SU-DHL-6 (cell line): ENCODE data around the gene DEAF1.
"Not testable (repeated sequence)": the region's sequence is repeated elsewhere in the genome, so short reads cannot be mapped to it uniquely, and the experiment has no call there.

ENCODE experiments used
- H2AFZ ChIP-seq: fragments of 200-600 bp; sonication (generic); 2 replicates; pipeline ENCODE4 v1.6.1; 2014; ENCODE audit warnings: low read depth, mild to moderate bottlenecking, moderate library complexity, mixed read lengths, antibody characterized with exemption, low read length; ENCODE audit not compliant: severe bottlenecking
- H3F3A ChIP-seq: fragments of 200-600 bp; shearing (Covaris generic); 2 replicates; pipeline ENCODE4 v1.6.0; 2016; ENCODE audit warnings: antibody characterized with exemption, mild to moderate bottlenecking; ENCODE audit not compliant: insufficient read depth
- H3K27ac ChIP-seq: fragments of 200-600 bp; sonication (generic); 2 replicates; pipeline ENCODE4 v1.5.1; 2016; ENCODE audit warnings: low read depth, mild to moderate bottlenecking, low read length, moderate library complexity, mixed read lengths
- H3K27me3 ChIP-seq: fragments of 200-600 bp; sonication (generic), shearing (Covaris generic); 2 replicates; pipeline ENCODE4 v1.6.0; 2014; ENCODE audit warnings: mild to moderate bottlenecking, low read length
- H3K36me3 ChIP-seq: fragments of 200-600 bp; sonication (generic); 2 replicates; pipeline ENCODE4 v1.6.1; 2014; ENCODE audit warnings: mild to moderate bottlenecking, low read length, mixed read lengths
- H3K4me2 ChIP-seq: fragments of 300-600, 200-600 bp; shearing (Covaris generic), sonication (generic); 2 replicates; pipeline ENCODE4 v1.6.0; 2014; ENCODE audit warnings: low read length, low read depth, mild to moderate bottlenecking; ENCODE audit not compliant: poor library complexity, severe bottlenecking
- H3K4me3 ChIP-seq: fragments of 200-600 bp; sonication (generic); 2 replicates; pipeline ENCODE4 v1.5.1; 2014; ENCODE audit warnings: antibody characterized with exemption, low read length, mild to moderate bottlenecking, mixed read lengths; ENCODE audit not compliant: insufficient read depth, poor library complexity, severe bottlenecking
- H3K79me2 ChIP-seq: fragments of 200-600 bp; sonication (generic); 2 replicates; pipeline ENCODE4 v1.6.1; 2014; ENCODE audit warnings: mild to moderate bottlenecking, low read length, moderate library complexity; ENCODE audit not compliant: insufficient read depth
- H3K9ac ChIP-seq: fragments of 200-600 bp; sonication (generic); 2 replicates; pipeline ENCODE4 v1.7.0; 2014; ENCODE audit warnings: mild to moderate bottlenecking, low read length
- H3K9me2 ChIP-seq: fragments of 200-600 bp; sonication (generic); replicated peaks from 2 replicates; pipeline ENCODE4 v1.6.1; 2014; ENCODE audit warnings: low read length; ENCODE audit not compliant: insufficient read depth
- H3K9me3 ChIP-seq: fragments of 200-600 bp; sonication (generic); 2 replicates; pipeline ENCODE4 v1.6.1; 2014; ENCODE audit warnings: low read length, mixed read lengths; ENCODE audit not compliant: insufficient read depth
- H4K20me1 ChIP-seq: fragments of 200-600 bp; sonication (generic); 2 replicates; pipeline ENCODE4 v1.6.1; 2014; ENCODE audit warnings: low read depth, mild to moderate bottlenecking, antibody characterized with exemption, low read length, moderate library complexity, mixed read lengths
- EZH2phosphoT487 ChIP-seq: fragments of 200-600 bp; sonication (generic), shearing (Covaris generic); conservative IDR thresholded peaks from 2 replicates; pipeline ENCODE4 v1.6.1; 2018; ENCODE audit warnings: mild to moderate bottlenecking, antibody characterized with exemption, low read length, moderate library complexity, mixed read lengths
- TF ChIP-seq, protein P1 (sequence below): fragments of 200-600 bp; sonication (generic); IDR thresholded peaks from one replicate; pipeline ENCODE4 v1.5.1; 2017; ENCODE audit warnings: antibody characterized with exemption, mild to moderate bottlenecking, low read length, moderate library complexity; ENCODE audit not compliant: insufficient read depth, poor library complexity, severe bottlenecking

The DEAF1 gene

GRCh38 chr11:650482-650881, 44.5 kb downstream of the DEAF1 start:
- Histone ChIP-seq H3K4me2 (no peak overlapping the region), H3K36me3 (no peaks in the 10 kb centered on the region)

GRCh38 chr11:647672-648158, 47.3 kb downstream of the DEAF1 start:
- H3K9me2 ChIP-seq, H3K27me3 ChIP-seq, H3F3A ChIP-seq, H4K20me1 ChIP-seq, H3K4me2 ChIP-seq, H3K9me3 ChIP-seq, H3K9ac ChIP-seq, H3K27ac ChIP-seq, H3K79me2 ChIP-seq, H3K36me3 ChIP-seq, H2AFZ ChIP-seq, H3K4me3 ChIP-seq: not testable (repeated sequence)

More at GRCh38 chr11:650482-650881, 44.5 kb downstream of the DEAF1 start:
- TF ChIP-seq, protein P1, sequence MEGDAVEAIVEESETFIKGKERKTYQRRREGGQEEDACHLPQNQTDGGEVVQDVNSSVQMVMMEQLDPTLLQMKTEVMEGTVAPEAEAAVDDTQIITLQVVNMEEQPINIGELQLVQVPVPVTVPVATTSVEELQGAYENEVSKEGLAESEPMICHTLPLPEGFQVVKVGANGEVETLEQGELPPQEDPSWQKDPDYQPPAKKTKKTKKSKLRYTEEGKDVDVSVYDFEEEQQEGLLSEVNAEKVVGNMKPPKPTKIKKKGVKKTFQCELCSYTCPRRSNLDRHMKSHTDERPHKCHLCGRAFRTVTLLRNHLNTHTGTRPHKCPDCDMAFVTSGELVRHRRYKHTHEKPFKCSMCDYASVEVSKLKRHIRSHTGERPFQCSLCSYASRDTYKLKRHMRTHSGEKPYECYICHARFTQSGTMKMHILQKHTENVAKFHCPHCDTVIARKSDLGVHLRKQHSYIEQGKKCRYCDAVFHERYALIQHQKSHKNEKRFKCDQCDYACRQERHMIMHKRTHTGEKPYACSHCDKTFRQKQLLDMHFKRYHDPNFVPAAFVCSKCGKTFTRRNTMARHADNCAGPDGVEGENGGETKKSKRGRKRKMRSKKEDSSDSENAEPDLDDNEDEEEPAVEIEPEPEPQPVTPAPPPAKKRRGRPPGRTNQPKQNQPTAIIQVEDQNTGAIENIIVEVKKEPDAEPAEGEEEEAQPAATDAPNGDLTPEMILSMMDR = no peak
- TF ChIP-seq EZH2phosphoT487 = no peak
- Histone ChIP-seq H3K9ac (no peak overlapping the region), H3K27ac (no peak overlapping the region), H4K20me1 (no peaks in the 10 kb centered on the region), H2AFZ (no peak overlapping the region), H3K27me3 (no peaks in the 10 kb centered on the region), H3K79me2 (no peaks in the 10 kb centered on the region), H3K4me3 (no peak overlapping the region), H3F3A (no peaks in the 10 kb centered on the region; the same call in 1 of the 2 replicates), H3K9me3 (no peaks in the 10 kb centered on the region), H3K9me2 (no peaks in the 10 kb centered on the region)

DNA sequence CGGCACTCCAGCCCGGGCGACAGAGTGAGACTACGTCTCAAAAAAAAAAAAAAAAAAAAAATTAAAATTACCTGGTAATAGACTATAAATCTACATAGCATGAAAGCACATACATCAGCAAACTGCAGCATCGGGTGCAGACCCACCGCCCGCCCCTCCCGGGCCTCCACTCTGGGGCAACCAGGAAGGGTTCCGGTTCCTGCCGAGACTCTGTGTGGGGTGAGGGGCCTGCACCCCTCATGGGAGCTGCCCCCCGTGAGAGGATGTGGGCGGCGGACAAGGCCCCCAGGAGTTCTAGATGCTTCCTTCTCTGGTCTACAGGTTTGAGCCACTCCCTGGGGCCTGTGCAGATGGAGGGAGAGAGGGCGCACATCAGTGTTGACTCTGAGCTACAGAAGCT, 48.8 kb downstream of the DEAF1 start:
- H3K27ac ChIP-seq = no peak overlapping the region
- no peaks in the 10 kb centered on the region for H4K20me1 ChIP-seq
- no peaks in the 10 kb centered on the region for H3K79me2 ChIP-seq
- no peak overlapping the region for H3K4me2 ChIP-seq
- H3K9ac ChIP-seq = no peak overlapping the region
- TF ChIP-seq, protein P1 = no peak
- TF ChIP-seq EZH2phosphoT487 = no peak
- no peaks in the 10 kb centered on the region for H3K9me2 ChIP-seq
- no peaks in the 10 kb centered on the region for H3K9me3 ChIP-seq
- no peaks in the 10 kb centered on the region for H3K36me3 ChIP-seq
- H2AFZ ChIP-seq = no peak overlapping the region
- H3K4me3 ChIP-seq = no peak overlapping the region
- H3K27me3 ChIP-seq = no peaks in the 10 kb centered on the region
- peaks cover 3% of the 10 kb centered on the region; the same call in 1 of the 2 replicates for H3F3A ChIP-seq

GRCh38 chr11:645536-645935, 49.5 kb downstream of the DEAF1 start:
- Histone ChIP-seq H3K36me3 (no peaks in the 10 kb centered on the region), H3K4me3 (no peak overlapping the region), H3K9me2 (no peaks in the 10 kb centered on the region), H4K20me1 (no peaks in the 10 kb centered on the region), H3K9me3 (no peaks in the 10 kb centered on the region), H2AFZ (no peak overlapping the region), H3K27me3 (no peaks in the 10 kb centered on the region), H3K4me2 (no peak overlapping the region), H3K79me2 (no peaks in the 10 kb centered on the region), H3F3A (peaks cover 3% of the 10 kb centered on the region; the same call in 1 of the 2 replicates), H3K27ac (no peak overlapping the region), H3K9ac (no peak overlapping the region)
- TF ChIP-seq EZH2phosphoT487 = no peak
- TF ChIP-seq, protein P1 = no peak
